ENCODE results near the gene TTYH1.

TTYH1 gene

DNA sequence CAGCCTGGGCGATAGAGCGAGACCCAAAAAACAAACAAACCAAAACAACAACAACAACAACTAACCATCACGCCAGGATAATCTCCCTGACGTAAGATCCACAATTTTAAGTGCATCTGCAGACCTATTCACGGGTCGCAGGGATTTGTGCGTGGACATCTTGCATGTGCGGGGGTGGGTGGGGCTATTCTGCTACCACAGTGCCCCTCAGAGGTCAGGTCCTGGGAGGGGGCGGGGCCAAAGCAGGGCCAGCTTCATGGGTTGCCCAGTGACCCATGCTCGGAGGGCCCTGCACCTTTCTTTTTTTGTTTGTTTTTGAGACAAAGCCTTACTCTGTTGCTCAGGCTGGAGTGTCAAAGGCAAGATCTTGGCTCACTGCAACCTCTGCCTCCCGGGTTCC, 60.4 kb downstream of the TTYH1 start:
- in situ Hi-C loops (cut with MboI; ENCODE audit: low sequenced_read_pairs): loop anchor here (25.0 kb wide), 2 partner anchors 187 to 437 kb away; partner anchors contain the start of genes LILRB4 and NCR1

DNA sequence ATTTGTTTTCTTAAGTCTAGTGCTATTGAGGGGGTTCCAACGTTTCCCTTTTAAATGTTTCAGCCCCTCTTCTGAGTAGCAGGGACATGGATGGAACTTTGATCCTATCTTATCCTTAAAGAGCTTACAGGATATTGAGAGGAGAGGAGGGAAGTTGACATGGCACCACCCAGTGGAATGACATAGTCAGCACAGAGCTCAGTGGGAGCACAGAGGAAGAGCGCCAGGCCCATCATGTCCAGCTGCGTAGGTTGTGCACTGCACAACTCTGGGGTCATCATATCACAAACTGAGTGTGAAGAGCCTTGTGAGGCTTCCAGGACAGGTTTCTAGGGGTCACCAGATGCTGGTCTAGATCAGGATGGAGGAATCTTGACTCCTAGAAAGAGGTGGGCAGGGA, 62.4 kb downstream of the TTYH1 start:
- in situ Hi-C loops (cut with MboI; ENCODE audit: low sequenced_read_pairs): loop anchor here (25.0 kb wide), 2 partner anchors 185 to 435 kb away; partner anchors contain the start of genes LILRB4 and NCR1

DNA sequence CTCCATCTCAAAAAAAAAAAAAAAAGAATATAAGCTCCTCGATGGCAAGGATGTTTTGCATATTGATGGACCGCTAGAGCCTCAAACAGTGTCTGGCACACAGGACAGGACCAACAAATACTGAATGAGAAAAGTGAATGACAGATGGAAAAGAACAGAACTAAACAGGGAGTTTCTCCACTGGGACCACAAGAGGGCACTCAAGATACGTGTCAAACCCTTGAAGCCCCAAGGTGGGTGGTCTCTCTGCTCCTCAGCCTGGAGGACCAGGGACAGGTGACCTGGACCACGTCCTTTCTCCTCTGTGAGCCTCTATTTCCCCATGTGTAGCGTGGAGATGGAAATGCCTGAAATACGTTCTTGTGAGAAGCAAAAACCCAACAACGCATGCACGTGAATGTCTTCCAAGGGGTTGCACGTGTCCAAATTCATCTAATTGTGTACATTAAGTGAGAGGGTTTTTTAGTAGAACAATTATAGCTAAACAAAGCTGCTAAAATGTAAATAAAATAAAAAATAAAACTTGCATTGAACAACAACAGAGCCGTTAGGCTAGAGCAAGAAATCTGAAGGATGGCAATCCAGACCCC, 63.5 kb downstream of the TTYH1 start:
- in situ Hi-C loops (cut with MboI; ENCODE audit: low sequenced_read_pairs): loop anchor here (25.0 kb wide), 2 partner anchors 184 to 434 kb away; partner anchors contain the start of genes LILRB4 and NCR1

DNA sequence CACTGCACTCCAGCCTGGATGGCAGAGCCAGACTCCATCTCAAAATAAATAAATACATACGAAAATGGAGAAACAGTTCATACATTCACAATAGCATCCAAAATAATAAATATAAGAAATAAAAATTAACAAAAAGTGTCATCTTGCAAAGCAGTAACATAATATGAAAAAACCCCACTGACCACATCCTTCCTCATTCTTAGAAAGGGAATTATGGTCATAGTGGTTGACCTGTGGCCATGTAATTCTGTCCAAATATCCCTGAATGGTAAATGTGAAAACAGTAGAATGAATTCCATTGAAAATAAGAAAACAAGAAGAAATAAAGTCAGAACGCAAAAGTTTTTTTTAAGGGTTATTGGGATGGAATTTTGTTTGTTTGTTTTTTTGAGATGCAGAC, 64.8 kb downstream of the TTYH1 start:
- in situ Hi-C loops (cut with MboI; ENCODE audit: low sequenced_read_pairs): loop anchor here (25.0 kb wide), 2 partner anchors 182 to 432 kb away; partner anchors contain the start of genes LILRB4 and NCR1

DNA sequence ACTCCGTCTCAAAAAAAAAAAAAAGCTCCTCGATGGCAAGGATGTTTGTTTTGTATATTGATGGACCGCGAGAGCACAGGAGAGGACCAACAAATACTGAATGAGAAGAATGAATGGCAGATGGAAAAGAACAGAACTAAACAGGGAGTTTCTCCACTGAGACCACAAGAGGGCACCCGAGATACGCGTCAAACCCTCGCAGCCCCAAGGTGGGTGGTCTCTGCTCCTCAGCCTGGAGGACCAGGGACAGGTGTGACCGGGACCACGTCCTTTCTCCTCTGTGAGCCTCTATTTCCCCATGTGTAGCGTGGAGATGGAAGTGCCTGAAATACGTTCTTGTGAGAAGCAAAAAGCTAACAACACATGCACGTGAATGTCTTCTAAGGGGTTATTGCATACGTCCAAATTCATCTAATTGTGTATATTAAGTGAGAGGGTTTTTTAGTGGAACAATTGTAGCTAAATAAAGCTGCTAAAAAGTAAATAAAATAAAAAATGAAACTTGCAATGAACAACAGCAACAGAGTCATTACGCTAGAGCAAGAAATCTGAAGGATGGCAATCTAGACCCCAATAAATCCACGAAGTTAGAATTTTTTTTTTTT, 66.2 kb downstream of the TTYH1 start:
- in situ Hi-C loops (cut with MboI; ENCODE audit: low sequenced_read_pairs): loop anchor here (25.0 kb wide), 2 partner anchors 181 to 431 kb away; partner anchors contain the start of genes LILRB4 and NCR1

DNA sequence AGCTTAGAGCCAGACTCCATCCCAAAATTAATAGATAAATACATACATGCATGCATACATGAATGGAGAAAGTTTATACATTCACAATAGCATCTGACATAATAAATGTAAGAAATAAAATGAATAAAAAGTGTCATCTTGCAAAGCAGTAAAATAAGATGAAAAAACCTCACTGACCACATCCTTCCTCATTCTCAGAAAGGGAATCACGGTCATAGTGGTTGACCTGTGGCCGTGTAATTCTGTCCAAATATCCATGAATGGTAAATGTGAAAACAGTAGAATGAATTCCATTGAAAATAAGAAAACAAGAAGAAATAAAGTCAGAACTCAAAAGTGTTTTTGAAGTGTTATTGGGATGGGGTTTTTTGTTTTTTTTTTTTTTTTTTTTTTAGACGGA, 67.6 kb downstream of the TTYH1 start:
- in situ Hi-C loops (cut with MboI; ENCODE audit: low sequenced_read_pairs): loop anchor here (25.0 kb wide), 2 partner anchors 179 to 429 kb away; partner anchors contain the start of genes LILRB4 and NCR1

DNA sequence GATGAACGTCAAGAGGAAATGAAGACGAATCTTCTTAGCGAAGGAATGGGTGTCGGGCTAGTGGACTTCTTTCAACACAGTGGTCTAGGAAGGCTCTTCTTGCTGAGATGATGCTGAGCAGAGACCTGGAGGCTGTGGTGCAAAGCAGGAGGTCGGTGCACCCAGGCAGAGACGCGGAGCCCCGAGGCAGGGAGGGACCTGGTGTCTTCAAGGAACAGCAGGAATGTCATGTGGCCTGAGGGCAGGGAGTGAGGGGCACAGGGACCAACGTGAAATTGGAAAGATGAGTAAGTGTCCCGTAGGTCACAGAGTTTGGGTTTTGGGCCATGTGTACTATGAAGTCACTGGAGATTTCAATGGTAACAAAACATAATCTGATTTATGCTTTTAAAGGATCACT, 69.2 kb downstream of the TTYH1 start:
- in situ Hi-C loops (cut with MboI; ENCODE audit: low sequenced_read_pairs): loop anchor here (25.0 kb wide), 2 partner anchors 178 to 428 kb away; partner anchors contain the start of genes LILRB4 and NCR1

DNA sequence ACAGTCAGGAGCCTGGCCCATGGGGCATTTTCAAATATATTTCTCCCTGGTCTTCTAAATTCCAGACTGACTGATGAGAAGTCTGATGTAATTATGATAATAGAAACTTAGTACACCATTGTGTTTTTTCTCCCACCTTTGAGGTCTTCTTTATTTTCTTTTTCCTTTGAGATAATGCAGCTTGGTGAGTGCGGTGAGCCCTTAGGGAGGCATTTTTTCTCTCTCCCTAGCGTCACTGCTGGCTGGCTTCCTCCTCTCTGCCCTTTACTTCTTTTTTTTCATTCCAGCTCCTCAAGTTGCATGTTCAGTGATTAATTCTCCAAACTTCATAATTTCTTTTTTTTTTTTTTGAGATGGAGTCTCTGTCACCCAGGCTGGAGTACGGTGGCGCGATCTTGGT, 70.6 kb downstream of the TTYH1 start:
- in situ Hi-C loops (cut with MboI; ENCODE audit: low sequenced_read_pairs): loop anchor here (25.0 kb wide), 2 partner anchors 176 to 426 kb away; partner anchors contain the start of genes LILRB4 and NCR1
